Measurements from ENCODE around the gene TRAPPC2.

The TRAPPC2 gene

DNA sequence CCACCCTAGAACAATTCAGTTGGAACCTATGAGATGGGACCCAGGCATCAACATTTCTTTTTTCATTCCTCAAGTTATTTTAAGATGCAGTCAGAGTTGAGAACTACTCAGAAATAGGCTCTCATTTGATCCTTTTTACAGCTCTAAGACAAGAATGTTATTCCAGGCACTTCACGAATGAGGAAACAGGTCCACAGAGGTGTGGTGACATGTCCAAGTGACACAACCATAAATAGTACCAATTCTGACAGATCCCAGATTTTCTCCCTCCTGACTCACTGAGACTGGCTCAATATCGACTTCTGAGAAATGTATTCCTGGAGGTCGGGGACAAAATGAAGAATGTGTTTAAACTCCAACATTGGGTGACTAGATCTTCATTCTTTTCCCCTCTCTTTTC, 70.4 kb downstream of the TRAPPC2 start:
- no peak for DNase-seq

DNA sequence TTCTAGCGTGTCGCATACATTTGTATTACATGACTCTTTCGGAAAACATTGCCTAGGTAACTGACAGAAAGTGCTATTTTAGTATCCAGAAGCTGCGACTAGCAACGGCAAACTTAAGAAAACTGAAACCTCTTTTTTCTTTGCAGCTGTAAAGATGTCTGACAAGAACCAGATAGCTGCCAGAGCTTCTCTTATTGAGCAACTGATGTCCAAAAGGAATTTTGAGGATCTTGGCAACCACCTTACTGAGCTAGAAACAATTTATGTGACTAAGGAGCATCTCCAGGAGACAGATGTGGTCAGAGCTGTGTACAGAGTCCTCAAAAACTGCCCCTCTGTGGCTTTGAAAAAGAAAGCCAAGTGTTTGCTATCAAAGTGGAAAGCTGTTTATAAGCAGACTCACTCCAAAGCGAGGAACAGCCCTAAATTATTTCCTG, 72.0 kb downstream of the TRAPPC2 start:
- DNase-seq: no peak

Measured in kidney glomerular epithelial cell (primary cell).